NB4 (cell line): ENCODE results near the gene HTR2C.
"Not testable (repeated sequence)": the region's sequence is repeated elsewhere in the genome, so short reads cannot be mapped to it uniquely, and the experiment has no call there.

Source experiments
- DNase-seq: peaks from one replicate; pipeline ENCODE4 v3.0.0; 2010; ENCODE audit warnings: low read depth
- H3K4me3 ChIP-seq: one replicate; pipeline ENCODE4 v1.5.1; 2011; ENCODE audit warnings: mild to moderate bottlenecking, low read depth, low read length, moderate library complexity
- CTCF ChIP-seq: IDR thresholded peaks from one replicate; pipeline ENCODE4 v1.5.1; 2012; ENCODE audit warnings: low read depth, low read length
- MAX ChIP-seq: IDR thresholded peaks from 2 replicates; pipeline ENCODE4 v1.6.1; 2011; ENCODE audit warnings: low read depth, low read length
- MYC ChIP-seq: IDR thresholded peaks from 2 replicates; pipeline ENCODE4 v1.6.1; 2011; ENCODE audit warnings: low read depth, low read length
- POLR2A ChIP-seq: IDR thresholded peaks from 2 replicates; pipeline ENCODE4 v1.6.1; 2011; ENCODE audit warnings: mild to moderate bottlenecking; ENCODE audit not compliant: insufficient read length; ENCODE audit errors: extremely low read depth

HTR2C gene

GRCh38 chrX:114584375-114584943 is 573 bp downstream of the HTR2C start:
- no peak overlapping the region for H3K4me3 ChIP-seq

GRCh38 chrX:114584983-114585842 is 1.3 kb downstream of the HTR2C start:
- no peak overlapping the region for H3K4me3 ChIP-seq
- DNase-seq, result no peak
- TF ChIP-seq POLR2A, result no peak
- no peak for TF ChIP-seq MAX
- TF ChIP-seq CTCF, result no peak
- no peak for TF ChIP-seq MYC

More at GRCh38 chrX:114584375-114584943, 573 bp downstream of the HTR2C start:
- DNase-seq, result no peak
- TF ChIP-seq MAX, result no peak
- no peak for TF ChIP-seq MYC
- no peak for TF ChIP-seq CTCF

- no peak overlapping the region for H3K4me3 ChIP-seq
- TF ChIP-seq CTCF, result no peak
- no peak for TF ChIP-seq MAX
- TF ChIP-seq POLR2A, result no peak
- TF ChIP-seq MYC, result no peak
- DNase-seq, result no peak
Measured at GRCh38 chrX:114591121-114591520, 7.2 kb downstream of the HTR2C start.

- no peak for DNase-seq
- H3K4me3 ChIP-seq, result no peak overlapping the region
- TF ChIP-seq MAX, result no peak
- no peak for TF ChIP-seq MYC
- no peak for TF ChIP-seq POLR2A
- TF ChIP-seq CTCF, result no peak
Measured at GRCh38 chrX:114599305-114599704, 15.4 kb downstream of the HTR2C start.

GRCh38 chrX:114599911-114600310 is 16.0 kb downstream of the HTR2C start:
- no peak for TF ChIP-seq MAX
- TF ChIP-seq MYC, result no peak
- no peak for TF ChIP-seq CTCF
- TF ChIP-seq POLR2A, result no peak
- no peak overlapping the region for H3K4me3 ChIP-seq
- no peak for DNase-seq

GRCh38 chrX:114606619-114607018 is 22.7 kb downstream of the HTR2C start:
- H3K4me3 ChIP-seq, DNase-seq: not testable (repeated sequence)
